CD4-positive, alpha-beta T cell treated with Interleukin-10 for 1 hour (primary cell): Measurements from ENCODE around the gene KATNAL1.

Experiments
- DNase-seq: peaks from one replicate; pipeline ENCODE4 v3.0.0-alpha.2; 2020

Gene KATNAL1

GRCh38 chr13:30307194-30307970, at the start of gene KATNAL1:
KATNAL1 (minus strand) TSS chr13:30307551; CDS start chr13:30283777, 23,774 bp downstream.
- peak; percentile 81 for DNase-seq

- DNase-seq = no peak
Measured at GRCh38 chr13:30355839-30356238, 48.5 kb upstream of the KATNAL1 start.

- DNase-seq = peak; percentile 30
Measured at GRCh38 chr13:30355384-30355699, 48.0 kb upstream of the KATNAL1 start.

- DNase-seq = no peak
Measured at GRCh38 chr13:30354493-30355383, 47.4 kb upstream of the KATNAL1 start.

GRCh38 chr13:30353471-30354215, 46.3 kb upstream of the KATNAL1 start:
- no peak for DNase-seq

- no peak for DNase-seq
Measured at GRCh38 chr13:30353060-30353459, 45.7 kb upstream of the KATNAL1 start.

GRCh38 chr13:30352121-30352520, 44.8 kb upstream of the KATNAL1 start:
- DNase-seq = no peak

GRCh38 chr13:30346789-30347167, 39.4 kb upstream of the KATNAL1 start:
- peak; percentile 17 for DNase-seq

GRCh38 chr13:30346153-30346788, 38.9 kb upstream of the KATNAL1 start:
- peak; percentile 73 for DNase-seq

GRCh38 chr13:30345426-30346100, 38.2 kb upstream of the KATNAL1 start:
- no peak for DNase-seq

- no peak for DNase-seq
Measured at GRCh38 chr13:30341815-30342570, 34.6 kb upstream of the KATNAL1 start.

- DNase-seq = no peak
Measured at GRCh38 chr13:30340331-30341250, 33.2 kb upstream of the KATNAL1 start.

GRCh38 chr13:30339738-30340330, 32.5 kb upstream of the KATNAL1 start:
- DNase-seq = no peak

GRCh38 chr13:30338952-30339351, 31.6 kb upstream of the KATNAL1 start:
- no peak for DNase-seq

GRCh38 chr13:30338331-30338851, 31.0 kb upstream of the KATNAL1 start:
- DNase-seq = no peak

- no peak for DNase-seq
Measured at GRCh38 chr13:30337061-30337610, 29.8 kb upstream of the KATNAL1 start.

- peak; percentile 66 for DNase-seq
Measured at GRCh38 chr13:30334663-30335386, 27.5 kb upstream of the KATNAL1 start.

- DNase-seq = no peak
Measured at GRCh38 chr13:30333616-30334015, 26.3 kb upstream of the KATNAL1 start.
